ENCODE measurements around the gene ZFPL1.
A peak's percentile ranks its signal among the peaks of the same experiment; 100 is the strongest.
"Not testable (repeated sequence)": the region's sequence is repeated elsewhere in the genome, so short reads cannot be mapped to it uniquely, and the experiment has no call there.

ZFPL1 gene

DNA sequence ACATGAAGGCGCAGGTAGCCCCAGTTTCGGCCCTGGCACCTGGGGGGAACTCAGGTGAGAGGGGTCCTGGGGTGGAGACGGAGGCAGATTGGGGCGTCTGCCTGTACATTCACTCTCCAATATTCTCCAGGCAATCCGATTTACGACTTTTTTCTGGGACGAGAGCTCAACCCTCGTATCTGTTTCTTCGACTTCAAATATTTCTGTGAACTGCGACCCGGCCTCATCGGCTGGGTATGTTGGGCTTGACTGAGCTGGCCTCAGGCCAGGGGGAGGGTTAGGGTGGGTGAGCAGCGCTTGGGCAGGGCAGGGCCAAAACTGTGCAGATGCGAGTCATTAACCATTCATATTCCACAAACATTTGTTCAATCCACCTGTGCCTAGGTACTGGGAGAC is 29.3 kb downstream of the ZFPL1 start:
- DNase-seq: no peak

DNA sequence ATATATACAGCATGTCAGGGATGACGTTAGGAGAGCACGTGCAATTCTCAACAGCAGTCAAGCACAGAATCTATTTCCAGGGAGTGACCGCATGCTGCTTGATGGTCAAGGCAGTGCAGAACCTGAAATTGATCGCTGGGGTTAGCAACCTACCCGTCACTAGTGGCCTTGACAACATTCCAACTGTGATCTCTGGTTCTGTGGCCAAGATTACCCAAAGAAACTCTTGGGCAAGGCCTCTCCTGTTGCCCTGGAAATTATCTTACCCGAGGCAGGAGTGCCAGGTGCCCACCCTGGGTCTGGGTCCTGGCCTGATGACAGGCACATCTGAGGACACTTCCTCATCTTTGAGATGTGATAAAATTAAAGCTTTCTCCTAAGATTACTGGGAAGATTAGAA is 29.8 kb downstream of the ZFPL1 start:
- no peak for DNase-seq

GRCh38 chr11:65114538-65115171 is 30.6 kb downstream of the ZFPL1 start:
- no peak for DNase-seq

GRCh38 chr11:65115361-65116082 is 31.5 kb downstream of the ZFPL1 start:
- DNase-seq: no peak

GRCh38 chr11:65116370-65117205 is 32.6 kb downstream of the ZFPL1 start:
- DNase-seq: peak in 12 of 51 donors; percentile 20 to 56 (median 29)

- peak; percentile 76 to 99 (median 97) for DNase-seq
Observed at GRCh38 chr11:65117206-65118096, 33.4 kb downstream of the ZFPL1 start, which contains the start of gene ZNHIT2. Gene ZNHIT2 (minus strand): TSS chr11:65117701. CDS start chr11:65117653, 48 bp downstream.

- no peak for DNase-seq
Observed at GRCh38 chr11:65118097-65118837, 34.2 kb downstream of the ZFPL1 start.

DNA sequence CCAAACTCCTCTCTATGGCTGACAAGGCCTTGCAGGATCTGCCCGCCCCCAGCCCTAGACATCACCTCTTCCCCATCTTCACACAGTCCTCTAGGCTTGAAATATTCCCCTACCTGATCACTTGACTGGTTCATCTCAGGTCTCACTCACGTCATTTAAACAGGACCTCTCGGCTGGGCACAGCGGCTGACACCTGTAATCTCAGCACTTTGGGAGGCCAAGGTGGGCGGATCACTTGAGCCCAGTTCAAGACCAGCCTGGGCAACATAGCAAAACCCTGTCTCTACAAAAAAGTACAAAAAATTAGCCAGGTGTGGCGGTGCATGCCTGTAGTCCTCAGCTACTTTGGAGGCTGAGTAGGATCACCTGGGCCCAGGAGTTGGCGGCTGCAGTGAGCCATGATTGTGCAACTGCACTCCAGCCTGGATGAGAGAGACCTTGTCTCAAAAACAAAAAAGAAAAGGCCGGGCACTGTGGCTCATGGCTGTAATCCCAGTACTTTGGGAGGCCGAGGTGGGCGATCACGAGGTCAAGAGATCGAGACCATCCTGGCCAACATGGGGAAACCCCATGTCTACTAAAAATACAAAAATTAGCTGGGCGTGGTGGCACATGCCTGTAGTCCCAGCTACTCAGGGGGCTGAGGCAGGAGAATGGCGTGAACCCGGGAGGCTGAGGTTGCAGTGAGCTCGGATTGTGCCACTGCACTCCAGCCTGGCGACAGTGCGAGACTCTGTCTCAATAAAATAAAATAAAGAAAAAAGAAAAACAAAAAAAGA is 35.1 kb downstream of the ZFPL1 start:
- DNase-seq: not testable (repeated sequence)

DNA sequence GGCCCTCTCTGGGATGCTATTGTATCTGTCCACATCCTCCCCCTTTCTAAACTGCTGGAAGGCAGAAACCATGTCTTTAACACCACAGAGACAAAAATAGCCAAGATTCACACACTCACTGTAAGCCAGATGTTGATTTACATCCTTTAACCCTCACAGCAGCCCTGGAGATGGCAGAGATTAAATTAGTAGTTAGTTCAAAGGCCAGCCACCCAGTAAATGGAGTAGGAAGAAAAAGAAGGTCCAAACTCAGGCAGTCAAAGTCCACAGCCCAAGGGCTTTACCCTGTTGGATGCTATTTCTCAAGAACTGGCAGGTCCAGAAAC is 35.6 kb downstream of the ZFPL1 start:
- no peak for DNase-seq

GRCh38 chr11:65120831-65121230 is 36.8 kb downstream of the ZFPL1 start:
- DNase-seq: no peak

- no peak for DNase-seq
Observed at GRCh38 chr11:65121447-65121864, 37.4 kb downstream of the ZFPL1 start.

DNA sequence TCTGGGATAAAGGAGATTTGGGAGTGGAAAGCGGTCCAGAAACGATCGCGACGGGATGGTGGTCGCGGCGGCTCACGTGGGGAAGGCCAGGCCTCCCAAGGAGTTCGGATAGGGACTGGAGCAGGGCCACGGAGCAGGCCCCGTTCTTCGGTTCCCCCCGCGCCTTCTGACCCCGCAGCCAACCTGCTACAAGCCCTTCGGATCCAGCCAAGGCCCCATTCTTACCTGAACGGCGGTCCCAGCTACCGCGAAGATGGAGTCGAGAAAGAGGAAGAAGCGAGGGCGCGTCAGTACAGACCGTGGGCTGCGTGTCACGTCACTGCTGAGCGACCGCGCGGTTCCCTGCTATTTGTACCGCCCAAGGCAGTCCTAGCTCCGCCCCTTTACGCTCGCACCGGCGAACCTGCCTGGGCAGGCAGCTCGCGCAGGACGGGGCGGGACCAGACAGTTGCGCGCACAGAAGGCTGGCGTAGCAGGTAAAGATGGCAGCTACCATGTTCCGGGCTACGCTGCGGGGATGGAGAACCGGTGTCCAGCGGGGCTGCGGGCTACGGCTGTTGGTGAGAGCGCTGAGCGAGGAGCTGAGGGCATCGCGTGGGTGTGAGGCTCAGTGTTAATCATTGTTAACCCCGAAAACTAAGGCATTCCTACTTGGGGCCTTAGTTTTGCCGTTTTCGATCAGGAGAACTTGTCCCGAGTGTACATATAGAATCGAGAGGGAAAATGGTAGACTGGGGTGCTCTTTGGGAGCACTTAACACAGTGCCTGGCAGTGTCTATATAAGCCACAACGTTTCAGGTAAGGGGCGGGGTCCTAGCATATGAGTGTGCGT is 38.1 kb downstream of the ZFPL1 start, which contains the start of the genes FAU and MRPL49:
FAU (minus strand) TSS at position 270 of the 832 bp plus-strand sequence. CDS start 321 bp downstream, outside the sequence.
MRPL49 (plus strand) TSS at position 457 of the 832 bp plus-strand sequence; CDS start at position 483, 26 bp downstream.
- peak; percentile 33 to 98 (median 93) for DNase-seq

GRCh38 chr11:65124480-65125196 is 40.6 kb downstream of the ZFPL1 start:
- DNase-seq: no peak

DNA sequence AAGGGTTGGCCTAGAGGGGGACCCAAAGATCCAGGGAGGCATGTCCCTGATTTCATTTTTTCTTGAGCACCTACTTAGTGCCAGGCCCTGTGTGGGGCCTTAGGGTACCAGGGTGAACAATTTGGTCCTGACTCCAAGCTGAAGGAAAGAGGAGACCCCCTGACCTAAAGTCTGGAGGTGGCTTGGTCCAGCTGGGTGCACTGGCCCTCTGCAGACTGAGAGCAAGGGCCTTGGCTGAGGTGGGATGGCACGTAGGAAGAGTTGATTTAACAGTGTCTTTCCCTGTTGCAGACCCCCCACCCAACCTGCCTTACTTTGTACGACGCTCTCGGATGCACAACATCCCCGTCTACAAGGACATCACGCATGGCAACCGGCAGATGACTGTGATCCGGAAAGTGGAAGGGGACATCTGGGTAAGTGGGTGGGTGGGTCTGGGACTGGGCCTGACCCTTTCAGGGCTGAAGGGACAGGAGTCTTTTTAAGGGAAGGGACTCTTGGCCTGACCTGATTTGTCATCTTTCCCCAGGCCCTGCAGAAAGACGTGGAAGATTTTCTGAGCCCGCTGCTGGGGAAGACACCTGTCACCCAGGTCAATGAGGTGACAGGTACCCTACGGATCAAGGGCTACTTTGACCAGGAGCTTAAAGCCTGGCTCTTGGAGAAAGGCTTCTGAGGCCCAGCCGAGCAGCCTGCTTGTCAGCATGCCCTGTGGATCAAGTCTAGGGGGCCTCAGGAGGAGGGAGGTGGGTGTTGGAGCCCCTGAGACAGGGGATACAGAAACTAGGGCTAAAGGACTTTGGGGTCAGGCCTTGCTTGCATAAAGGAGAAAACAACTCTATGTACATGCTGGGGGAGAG is 41.4 kb downstream of the ZFPL1 start:
- no peak for DNase-seq

DNA sequence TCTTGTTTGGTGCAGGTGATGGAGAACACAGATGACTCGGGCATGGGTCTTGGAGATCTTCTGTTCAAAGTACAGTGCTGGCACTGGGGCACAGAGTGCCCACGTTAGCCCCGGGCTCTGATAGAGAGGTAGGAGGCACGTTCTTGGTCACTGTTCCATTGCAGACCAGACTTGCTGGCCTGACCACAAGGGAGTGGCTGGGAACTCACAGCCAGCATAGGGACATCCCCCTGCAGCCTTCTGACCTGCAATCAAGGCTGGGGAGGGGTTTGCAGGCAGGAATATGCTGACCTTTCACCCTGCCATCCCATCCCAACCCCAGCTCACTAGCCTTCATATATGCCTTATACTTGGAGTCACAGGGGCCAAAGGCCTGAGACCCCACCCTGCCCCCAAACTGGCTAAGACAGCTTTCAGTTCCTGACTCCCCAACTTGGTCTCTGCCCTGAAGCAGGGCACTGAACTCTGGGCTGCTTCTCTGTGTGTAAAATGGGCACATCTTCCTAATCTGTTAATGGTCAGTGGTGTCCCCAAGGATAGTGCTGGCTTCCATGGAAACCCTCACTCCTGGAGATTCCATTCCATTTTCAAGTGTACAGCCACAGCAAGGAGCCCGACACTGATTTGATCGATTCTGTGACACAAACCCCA is 42.7 kb downstream of the ZFPL1 start:
- no peak for DNase-seq

Data from hypothalamus (tissue), 51 donors.